NB4 (cell line): ENCODE measurements around the gene NAALADL2.

Experiments
- POLR2A ChIP-seq: IDR thresholded peaks from 2 replicates; pipeline ENCODE4 v1.6.1; 2011; ENCODE audit warnings: mild to moderate bottlenecking; ENCODE audit not compliant: insufficient read length; ENCODE audit errors: extremely low read depth
- TF ChIP-seq, protein P1 (sequence below): IDR thresholded peaks from one replicate; pipeline ENCODE4 v1.5.1; 2012; ENCODE audit warnings: low read depth, low read length
- TF ChIP-seq, protein P2 (sequence below): IDR thresholded peaks from 2 replicates; pipeline ENCODE4 v1.6.1; 2011; ENCODE audit warnings: low read depth, low read length

DNA sequence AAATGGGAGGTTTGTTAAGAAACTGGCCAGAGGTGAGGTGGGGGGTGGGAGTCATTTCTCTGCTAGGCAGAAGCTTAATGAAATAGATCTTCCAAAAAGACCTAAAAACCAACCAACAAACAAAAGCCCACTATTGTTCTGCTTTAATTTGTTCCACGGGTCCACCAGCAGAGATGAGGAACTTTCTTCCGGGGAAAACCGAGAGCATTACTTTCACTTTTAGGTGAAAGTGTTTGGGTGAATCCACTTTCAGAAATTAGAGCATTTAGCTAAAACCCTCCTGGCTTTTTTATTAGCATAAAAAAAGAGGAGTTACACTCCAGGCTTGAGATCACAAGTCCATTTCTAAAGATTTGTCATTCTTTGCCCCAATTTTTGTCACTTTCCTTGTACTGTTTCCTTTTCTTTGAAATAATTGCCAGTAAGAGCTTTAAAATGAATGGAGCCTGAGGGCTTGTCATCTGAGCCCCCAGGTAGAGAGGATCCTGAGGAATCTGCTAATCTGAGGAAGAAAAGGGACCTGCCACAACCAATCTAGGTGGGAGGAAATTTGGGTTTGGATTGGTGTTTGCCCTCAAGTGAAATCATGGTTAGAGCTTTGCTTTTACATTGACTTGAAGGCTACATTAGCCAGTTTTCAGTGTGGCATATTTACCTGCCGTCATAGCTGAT, 667.6 kb downstream of the NAALADL2 start:
- TF ChIP-seq, protein P1, sequence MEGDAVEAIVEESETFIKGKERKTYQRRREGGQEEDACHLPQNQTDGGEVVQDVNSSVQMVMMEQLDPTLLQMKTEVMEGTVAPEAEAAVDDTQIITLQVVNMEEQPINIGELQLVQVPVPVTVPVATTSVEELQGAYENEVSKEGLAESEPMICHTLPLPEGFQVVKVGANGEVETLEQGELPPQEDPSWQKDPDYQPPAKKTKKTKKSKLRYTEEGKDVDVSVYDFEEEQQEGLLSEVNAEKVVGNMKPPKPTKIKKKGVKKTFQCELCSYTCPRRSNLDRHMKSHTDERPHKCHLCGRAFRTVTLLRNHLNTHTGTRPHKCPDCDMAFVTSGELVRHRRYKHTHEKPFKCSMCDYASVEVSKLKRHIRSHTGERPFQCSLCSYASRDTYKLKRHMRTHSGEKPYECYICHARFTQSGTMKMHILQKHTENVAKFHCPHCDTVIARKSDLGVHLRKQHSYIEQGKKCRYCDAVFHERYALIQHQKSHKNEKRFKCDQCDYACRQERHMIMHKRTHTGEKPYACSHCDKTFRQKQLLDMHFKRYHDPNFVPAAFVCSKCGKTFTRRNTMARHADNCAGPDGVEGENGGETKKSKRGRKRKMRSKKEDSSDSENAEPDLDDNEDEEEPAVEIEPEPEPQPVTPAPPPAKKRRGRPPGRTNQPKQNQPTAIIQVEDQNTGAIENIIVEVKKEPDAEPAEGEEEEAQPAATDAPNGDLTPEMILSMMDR, result no peak
- no peak for TF ChIP-seq POLR2A
- TF ChIP-seq, protein P2, sequence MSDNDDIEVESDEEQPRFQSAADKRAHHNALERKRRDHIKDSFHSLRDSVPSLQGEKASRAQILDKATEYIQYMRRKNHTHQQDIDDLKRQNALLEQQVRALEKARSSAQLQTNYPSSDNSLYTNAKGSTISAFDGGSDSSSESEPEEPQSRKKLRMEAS, result no peak
